22Rv1 (cell line): Measurements from ENCODE around the gene UCK1.

Experiments
- H3K27ac ChIP-seq: fragments of 450-650 bp; 2 replicates; pipeline ENCODE4 v1.5.1; 2017
- ZFX ChIP-seq: fragments of 450-650 bp; IDR thresholded peaks from 2 replicates; pipeline ENCODE4 v1.6.1; 2017; ENCODE audit warnings: antibody characterized with exemption, borderline replicate concordance
- TF ChIP-seq, protein P1 (sequence below): fragments of 450-650 bp; IDR thresholded peaks from 2 replicates; pipeline ENCODE4 v1.5.1; 2017; ENCODE audit warnings: mild to moderate bottlenecking

Gene UCK1

DNA sequence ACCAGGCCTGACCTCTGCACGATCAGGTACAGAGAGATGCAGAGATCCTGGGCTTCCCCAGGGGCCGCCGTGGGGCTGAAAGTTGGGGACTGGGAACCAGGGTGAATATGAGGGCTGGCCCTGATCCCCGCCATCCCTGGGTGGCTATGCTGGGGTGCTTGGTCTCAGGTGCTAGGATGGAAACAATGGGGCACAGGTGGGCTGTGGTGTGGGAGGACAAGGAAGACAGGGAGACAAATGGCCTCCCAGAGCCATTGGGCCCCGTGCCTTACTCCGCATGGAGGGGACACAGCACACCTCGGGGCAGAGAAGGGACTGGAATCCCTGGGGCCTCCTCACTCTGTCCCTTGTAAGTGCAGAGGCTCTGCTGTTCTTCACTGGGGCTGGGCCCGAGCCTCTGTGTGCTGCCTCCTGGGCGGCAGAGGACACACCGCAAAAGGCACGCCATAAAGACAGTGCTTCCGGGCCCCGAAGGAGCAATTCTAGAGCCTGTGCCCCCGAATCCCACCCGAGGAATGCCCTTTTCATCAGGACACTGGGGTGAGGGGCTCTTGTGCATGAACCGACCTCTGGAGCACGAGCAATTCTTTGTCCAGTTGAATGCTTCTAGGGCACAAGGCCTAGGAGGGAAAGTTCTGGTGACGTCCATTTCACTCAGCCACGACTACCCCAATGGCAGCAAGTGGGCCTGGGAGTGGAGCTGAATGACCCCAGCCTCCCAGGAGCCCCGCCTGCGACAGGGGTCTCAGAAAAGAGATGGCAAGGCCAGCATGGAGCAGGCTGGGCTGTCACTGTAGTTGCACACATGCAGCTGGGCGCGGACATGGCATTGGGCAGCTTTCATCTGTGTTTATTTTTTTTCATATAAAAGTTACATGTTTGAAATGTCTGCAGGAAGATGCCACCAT, 45.1 kb upstream of the UCK1 start:
- H3K27ac ChIP-seq, result no peak overlapping the region
- TF ChIP-seq ZFX, result no peak
- TF ChIP-seq, protein P1, sequence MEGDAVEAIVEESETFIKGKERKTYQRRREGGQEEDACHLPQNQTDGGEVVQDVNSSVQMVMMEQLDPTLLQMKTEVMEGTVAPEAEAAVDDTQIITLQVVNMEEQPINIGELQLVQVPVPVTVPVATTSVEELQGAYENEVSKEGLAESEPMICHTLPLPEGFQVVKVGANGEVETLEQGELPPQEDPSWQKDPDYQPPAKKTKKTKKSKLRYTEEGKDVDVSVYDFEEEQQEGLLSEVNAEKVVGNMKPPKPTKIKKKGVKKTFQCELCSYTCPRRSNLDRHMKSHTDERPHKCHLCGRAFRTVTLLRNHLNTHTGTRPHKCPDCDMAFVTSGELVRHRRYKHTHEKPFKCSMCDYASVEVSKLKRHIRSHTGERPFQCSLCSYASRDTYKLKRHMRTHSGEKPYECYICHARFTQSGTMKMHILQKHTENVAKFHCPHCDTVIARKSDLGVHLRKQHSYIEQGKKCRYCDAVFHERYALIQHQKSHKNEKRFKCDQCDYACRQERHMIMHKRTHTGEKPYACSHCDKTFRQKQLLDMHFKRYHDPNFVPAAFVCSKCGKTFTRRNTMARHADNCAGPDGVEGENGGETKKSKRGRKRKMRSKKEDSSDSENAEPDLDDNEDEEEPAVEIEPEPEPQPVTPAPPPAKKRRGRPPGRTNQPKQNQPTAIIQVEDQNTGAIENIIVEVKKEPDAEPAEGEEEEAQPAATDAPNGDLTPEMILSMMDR, result no peak

- TF ChIP-seq ZFX, result no peak
- TF ChIP-seq, protein P1, result no peak
- no peak overlapping the region for H3K27ac ChIP-seq
Observed at GRCh38 chr9:131574730-131575640, 43.9 kb upstream of the UCK1 start.

GRCh38 chr9:131567910-131568309, 36.8 kb upstream of the UCK1 start:
- TF ChIP-seq ZFX, result no peak
- TF ChIP-seq, protein P1, result no peak
- H3K27ac ChIP-seq, result no peak overlapping the region

GRCh38 chr9:131566158-131566557, 35.1 kb upstream of the UCK1 start:
- TF ChIP-seq ZFX, result no peak
- TF ChIP-seq, protein P1, result no peak
- no peak overlapping the region for H3K27ac ChIP-seq

DNA sequence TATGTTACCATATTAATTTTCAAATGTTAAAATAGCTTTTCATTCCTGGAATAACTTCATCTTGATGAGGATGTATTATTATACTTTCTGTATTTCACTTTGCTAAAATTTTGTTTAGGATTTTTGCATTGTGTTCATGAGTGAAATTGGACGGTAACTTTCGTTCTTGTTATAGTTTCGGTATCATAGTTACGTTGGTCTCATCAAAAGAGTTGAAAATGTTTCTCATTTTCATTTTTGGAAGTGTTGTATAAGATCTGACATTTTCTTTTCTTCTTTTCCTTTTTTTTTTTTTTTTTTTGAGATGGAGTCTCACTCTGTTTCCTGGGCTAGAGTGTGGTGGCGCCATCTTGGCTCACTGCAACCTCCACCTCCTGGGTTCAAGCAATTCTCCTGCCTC, 34.3 kb upstream of the UCK1 start:
- no peak overlapping the region for H3K27ac ChIP-seq
- TF ChIP-seq, protein P1, result no peak
- TF ChIP-seq ZFX, result no peak

DNA sequence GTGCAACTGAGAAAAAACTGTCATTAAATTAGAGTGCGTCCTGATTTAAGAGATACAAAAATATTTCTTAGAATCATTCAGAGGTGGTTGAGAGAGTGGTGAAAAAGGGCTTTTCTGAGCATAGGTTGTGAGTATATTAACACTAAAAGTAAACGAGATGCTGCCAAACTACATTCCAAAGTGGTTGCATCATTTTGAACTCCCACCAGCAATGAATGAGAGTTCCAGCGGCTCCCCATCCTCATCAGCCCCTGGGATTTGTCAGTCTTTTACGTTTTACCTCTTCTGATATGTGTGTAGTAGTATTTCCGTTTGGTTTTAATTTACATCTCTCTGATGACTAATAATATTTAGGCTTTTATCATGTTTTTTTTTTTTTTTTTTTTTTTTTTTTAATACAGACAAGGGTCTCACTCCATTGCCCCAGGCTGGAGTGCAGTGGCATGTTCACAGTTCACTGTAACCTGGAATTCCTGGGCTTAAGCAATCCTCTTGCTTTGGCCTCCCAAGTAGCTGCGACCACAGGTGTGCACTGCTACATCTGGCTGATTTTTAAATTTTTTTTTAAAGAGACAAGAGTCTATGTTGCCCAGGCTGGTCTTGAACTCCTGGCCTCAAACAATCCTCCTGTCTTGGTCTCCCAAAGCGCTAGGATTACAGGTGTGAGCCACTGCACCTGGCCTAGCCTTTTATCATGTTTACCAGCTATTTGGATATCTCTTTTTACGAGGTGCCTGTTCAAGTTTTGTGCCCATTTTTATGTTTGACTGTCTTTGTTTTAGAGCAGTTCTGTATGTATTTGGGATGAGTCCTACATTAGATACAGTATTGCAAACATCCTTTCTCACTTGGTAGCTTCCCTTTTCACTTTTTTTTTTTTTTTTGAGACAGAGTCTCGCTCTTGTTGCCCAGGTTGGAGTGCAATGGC, 31.2 kb upstream of the UCK1 start:
- TF ChIP-seq, protein P1, result no peak
- no peak for TF ChIP-seq ZFX
- H3K27ac ChIP-seq, result no peak overlapping the region
